HG02642 (cell line): ENCODE measurements around the gene FOXN3.

ENCODE experiments used
- ATAC-seq: cut with Tn5 transposase; IDR thresholded peaks from one replicate; pipeline ENCODE4 v1.9.1; 2021; ENCODE audit warnings: mild to moderate bottlenecking; ENCODE audit not compliant: unreplicated experiment, poor library complexity

Gene FOXN3

GRCh38 chr14:89386212-89386886 lies 30.7 kb downstream of the FOXN3 start:
- ATAC-seq, result peak; percentile 31

GRCh38 chr14:89384636-89385035 lies 32.4 kb downstream of the FOXN3 start:
- no peak for ATAC-seq

GRCh38 chr14:89384023-89384422 lies 33.0 kb downstream of the FOXN3 start:
- ATAC-seq, result peak; percentile 89

- no peak for ATAC-seq
Observed at GRCh38 chr14:89382901-89383845, 33.9 kb downstream of the FOXN3 start.

- no peak for ATAC-seq
Observed at GRCh38 chr14:89382487-89382886, 34.5 kb downstream of the FOXN3 start.

GRCh38 chr14:89379891-89380820 lies 36.9 kb downstream of the FOXN3 start:
- ATAC-seq, result no peak

- ATAC-seq, result no peak
Observed at GRCh38 chr14:89379006-89379405, 38.0 kb downstream of the FOXN3 start.

GRCh38 chr14:89378119-89378518 lies 38.9 kb downstream of the FOXN3 start:
- peak; percentile 87 for ATAC-seq

GRCh38 chr14:89377544-89377943 lies 39.5 kb downstream of the FOXN3 start:
- no peak for ATAC-seq

- no peak for ATAC-seq
Observed at GRCh38 chr14:89374908-89375307, 42.1 kb downstream of the FOXN3 start.

- no peak for ATAC-seq
Observed at GRCh38 chr14:89373185-89373584, 43.8 kb downstream of the FOXN3 start.

GRCh38 chr14:89372512-89372883 lies 44.5 kb downstream of the FOXN3 start:
- ATAC-seq, result no peak

- ATAC-seq, result no peak
Observed at GRCh38 chr14:89371585-89372511, 45.2 kb downstream of the FOXN3 start.

- ATAC-seq, result no peak
Observed at GRCh38 chr14:89370781-89371180, 46.3 kb downstream of the FOXN3 start.

- ATAC-seq, result no peak
Observed at GRCh38 chr14:89370381-89370780, 46.7 kb downstream of the FOXN3 start.

GRCh38 chr14:89369656-89370055 lies 47.4 kb downstream of the FOXN3 start:
- ATAC-seq, result no peak

- ATAC-seq, result no peak
Observed at GRCh38 chr14:89368490-89369477, 48.2 kb downstream of the FOXN3 start.

- no peak for ATAC-seq
Observed at GRCh38 chr14:89367779-89368120, 49.3 kb downstream of the FOXN3 start.
